GM19023 (cell line): Measurements from ENCODE around the gene GABRR3.

Experiments used
- ATAC-seq: cut with Tn5 transposase; IDR thresholded peaks from one replicate; pipeline ENCODE4 v1.9.1; 2021; ENCODE audit warnings: mild to moderate bottlenecking, moderate library complexity; ENCODE audit not compliant: unreplicated experiment

The GABRR3 gene

DNA sequence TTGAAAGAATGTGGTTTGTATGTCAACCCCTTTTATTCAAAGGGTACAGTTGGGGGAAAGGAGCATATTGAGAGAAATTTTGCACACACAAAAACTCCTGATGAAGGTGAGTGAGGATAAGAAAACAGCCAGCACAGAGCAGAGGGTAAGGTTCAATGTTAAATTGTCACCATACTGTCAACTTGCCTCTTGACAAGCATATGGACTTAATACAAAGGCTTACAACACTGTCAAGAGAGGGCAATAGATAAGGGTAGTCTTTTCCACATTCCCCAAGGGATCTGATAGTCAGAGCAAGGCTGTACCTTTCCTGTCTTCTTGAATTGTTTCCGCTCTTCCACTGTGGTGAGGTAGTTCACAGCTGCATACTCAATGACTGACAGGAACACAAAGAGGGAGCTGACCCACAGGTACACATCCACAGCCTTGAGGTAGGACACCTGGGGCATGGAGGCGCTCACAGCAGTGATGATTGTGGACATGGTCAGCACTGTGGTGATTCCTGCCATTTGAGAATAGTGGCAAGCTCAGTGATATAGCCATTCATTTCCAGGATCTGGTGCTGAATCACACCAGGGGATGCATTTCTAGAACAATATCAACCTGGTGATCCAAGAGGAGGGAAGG, 42.5 kb downstream of the GABRR3 start:
- ATAC-seq = no peak

GRCh38 chr3:97991293-97991682, 43.8 kb downstream of the GABRR3 start:
- ATAC-seq = no peak

DNA sequence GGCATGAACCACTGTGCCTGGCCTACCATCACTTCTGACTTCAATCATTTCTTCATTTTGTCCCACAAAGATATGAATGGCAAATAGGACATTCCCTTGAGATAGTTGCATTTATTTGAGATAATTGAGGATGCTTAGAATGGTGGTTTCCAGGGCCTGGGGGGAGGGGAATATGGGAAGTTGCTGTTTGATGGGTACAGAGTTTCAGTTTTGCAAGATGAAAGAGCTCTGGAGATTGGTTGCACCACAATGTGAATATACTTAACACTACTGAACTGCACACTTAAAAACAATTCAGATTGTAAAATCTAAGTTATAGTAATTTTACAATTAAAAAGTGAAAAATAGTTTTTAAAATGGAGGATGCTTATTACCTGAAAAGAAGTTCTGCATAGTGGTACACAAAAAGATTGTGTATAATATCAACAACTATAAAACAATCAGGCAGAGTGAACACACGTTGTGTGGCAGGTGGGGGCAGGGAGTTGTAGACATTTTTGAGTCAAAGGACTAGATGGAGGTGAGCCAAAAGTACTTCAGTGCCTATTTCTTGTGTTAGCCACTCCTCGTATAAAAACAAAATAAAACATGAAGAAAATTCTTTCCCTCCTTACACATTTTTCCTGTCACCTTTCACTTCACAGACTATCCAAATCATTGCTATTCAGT, 44.4 kb downstream of the GABRR3 start:
- no peak for ATAC-seq

DNA sequence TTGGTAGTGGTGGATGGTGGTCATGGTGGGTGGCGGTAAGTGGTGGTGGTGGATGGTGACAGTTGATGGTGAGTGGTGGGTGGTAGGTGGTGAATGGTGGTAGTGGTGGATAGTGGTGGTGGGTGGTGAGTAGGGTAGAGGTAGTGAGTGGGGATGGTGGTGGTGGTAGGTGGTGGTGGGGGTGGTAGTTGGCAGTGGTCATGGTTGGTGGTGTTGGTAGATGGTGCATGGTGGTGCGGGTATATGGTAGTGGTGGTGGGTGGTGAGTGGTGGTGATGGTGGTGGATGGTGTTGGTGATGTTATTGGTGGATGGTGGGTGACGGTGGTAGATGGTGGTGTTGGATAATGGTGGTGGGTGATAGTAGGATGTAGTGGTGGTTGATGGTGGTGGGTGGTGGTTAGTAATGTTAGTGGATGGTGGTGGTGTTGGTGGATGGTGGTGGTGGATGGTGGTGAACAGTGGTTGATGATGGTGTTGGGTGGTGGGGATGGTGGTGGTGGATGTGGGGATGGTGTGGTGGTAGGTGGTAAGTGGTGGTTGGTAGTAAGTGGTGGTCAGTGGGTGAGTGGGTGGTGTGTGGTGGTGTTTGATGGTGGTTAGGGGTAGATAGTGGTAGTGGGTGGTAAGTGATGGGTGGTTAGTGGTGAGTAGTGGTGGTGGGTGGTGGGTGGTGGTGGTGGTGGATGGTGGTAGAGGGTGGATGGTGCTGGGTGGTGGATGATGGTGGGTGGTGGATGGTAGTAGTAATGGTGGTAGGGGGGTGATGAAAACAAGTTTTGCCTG, 46.1 kb downstream of the GABRR3 start:
- no peak for ATAC-seq

DNA sequence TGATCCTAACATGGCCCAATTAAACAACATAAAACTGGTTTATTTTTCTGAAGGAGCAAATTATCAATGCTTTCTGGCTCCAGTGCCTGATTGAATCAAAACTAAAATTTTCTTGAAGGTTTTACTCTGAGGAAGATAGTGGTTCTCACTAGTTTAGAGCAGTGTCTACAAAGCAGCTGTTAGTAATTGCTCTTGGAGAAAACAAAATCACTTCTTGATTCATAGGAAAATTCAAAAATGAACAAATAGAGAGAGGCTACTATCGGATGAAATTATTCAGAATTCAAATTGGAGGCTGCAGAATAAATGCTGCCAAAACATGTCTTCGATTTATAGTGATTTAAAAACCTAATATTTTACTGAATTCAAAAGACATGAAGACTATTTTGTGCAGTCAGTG, 47.8 kb downstream of the GABRR3 start:
- ATAC-seq = no peak

GRCh38 chr3:97983933-97984491, 51.1 kb downstream of the GABRR3 start:
- ATAC-seq = no peak

GRCh38 chr3:97981886-97982285, 53.2 kb downstream of the GABRR3 start:
- no peak for ATAC-seq

DNA sequence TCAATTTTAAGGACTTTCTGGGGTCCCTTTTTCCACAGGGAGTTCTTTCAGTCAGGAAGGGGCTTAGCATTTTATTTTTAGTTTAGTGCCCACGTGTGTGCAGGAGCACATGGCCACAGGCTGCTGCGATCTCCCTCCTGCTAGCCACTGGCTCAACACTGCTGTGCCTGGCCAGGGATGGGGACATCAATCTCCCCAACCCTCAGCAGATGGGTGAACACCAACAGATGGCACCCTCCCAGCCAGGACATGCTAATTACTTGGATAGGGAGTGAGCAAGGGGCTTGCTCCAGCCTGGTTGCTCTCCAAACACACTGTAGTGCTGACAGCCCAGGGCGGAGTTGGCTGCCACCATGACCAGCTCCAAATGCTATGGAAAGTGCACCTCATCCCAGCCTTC, 55.5 kb downstream of the GABRR3 start:
- no peak for ATAC-seq

GRCh38 chr3:97975466-97975865, 59.6 kb downstream of the GABRR3 start:
- no peak for ATAC-seq

- no peak for ATAC-seq
Measured at GRCh38 chr3:97974996-97975395, 60.1 kb downstream of the GABRR3 start.

DNA sequence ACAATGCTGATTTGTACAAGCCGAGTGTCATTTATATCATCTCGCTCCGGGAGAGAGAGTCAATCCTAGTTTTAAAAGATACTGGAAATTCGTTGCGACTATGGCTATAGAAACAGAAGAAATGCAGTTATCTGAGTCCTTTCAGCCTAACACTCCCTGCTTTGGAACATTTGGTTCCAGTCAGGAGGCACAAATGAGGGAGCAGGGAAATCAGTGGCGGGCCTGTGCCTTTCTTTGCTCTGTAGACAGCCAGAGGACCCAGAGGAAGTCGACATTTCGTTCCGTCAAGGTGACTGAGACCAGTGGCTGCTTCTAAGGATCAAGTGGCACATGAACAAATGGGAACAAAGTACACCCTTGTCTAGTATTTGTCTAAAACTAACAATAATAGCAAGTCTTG, 62.1 kb downstream of the GABRR3 start:
- no peak for ATAC-seq

- ATAC-seq = peak; percentile 91
Measured at GRCh38 chr3:97971679-97972567, 63.2 kb downstream of the GABRR3 start, which contains the start of gene RIOX2. TSS of gene RIOX2 (minus strand) at chr3:97972431. CDS start at chr3:97967593, 4,838 bp downstream.

GRCh38 chr3:97970956-97971620, 64.0 kb downstream of the GABRR3 start:
- no peak for ATAC-seq

DNA sequence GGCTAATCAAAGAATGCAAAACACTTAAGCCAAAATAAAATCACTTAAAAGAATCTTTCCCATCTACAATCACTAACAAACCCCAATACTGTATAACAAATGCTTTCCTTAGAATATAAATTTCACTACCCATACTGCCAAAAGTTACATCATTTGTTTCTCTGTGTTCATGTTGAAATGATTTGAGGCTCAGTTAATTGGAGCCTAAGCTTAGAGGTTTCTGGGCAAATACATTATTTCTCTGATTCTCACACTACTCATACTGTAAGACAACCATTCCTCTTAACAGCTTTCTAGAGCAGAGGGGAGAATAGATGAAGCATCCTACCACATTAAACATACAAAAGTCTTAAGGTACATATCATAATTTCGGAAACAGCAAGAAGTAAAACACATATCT, 65.0 kb downstream of the GABRR3 start:
- no peak for ATAC-seq

- no peak for ATAC-seq
Measured at GRCh38 chr3:97969541-97969940, 65.6 kb downstream of the GABRR3 start.

DNA sequence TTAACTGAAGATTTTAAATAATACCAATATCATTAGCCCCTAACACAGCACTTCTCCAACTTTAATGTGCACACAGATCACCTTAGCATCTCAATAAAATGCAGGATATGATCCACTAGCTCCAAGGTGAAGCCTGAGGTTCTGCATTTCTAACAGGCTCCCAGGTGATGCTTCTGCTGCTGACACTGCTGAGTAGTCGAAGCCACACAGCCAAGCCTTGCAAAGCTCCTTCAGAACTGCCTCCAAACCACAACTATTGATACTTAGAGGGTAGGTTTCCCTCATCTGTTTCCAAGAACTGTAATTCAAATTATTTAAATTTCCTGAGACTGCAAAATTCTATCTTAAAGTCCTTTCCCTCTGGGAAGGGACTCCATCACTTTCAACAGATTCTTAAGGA, 66.7 kb downstream of the GABRR3 start:
- ATAC-seq = no peak

DNA sequence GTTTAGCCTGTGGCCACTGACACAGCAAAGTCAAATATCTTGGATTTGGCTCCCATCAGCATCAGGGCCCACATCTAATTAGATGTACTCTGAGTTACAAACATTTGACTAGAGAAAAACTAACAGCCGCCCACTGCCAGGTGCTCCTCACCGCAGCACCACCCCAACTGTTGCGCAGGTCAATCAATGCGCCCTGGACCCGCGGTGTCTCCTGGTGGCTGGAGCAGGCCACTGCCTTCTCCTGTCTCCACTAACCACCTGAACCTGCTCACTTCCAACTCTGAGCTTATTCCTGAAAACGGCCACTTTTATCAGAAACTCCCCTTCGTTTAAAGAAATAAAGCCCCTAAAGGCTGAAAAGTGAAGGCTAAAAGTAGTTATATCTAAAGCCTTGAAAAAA, 67.1 kb downstream of the GABRR3 start:
- no peak for ATAC-seq

GRCh38 chr3:97960993-97961766, 73.9 kb downstream of the GABRR3 start:
- ATAC-seq = no peak

DNA sequence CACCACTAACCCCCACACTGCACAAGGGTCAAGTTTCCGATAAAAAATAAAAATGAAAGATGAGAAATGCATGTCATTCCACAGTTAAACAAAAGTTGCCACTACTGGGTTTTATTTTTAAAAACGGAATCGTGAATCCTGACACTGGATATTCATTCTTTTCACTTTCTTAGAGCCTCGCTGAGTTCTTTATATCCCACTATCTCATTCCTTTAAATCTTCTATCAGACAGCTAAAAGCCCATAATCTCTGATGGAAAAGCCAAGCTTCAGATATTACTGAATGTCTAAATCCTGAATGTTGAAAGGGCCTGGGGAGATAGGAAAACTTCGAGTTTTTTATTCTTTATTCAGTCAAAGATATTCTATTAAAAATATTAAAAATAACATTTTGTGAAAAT, 74.6 kb downstream of the GABRR3 start:
- ATAC-seq = no peak
